ENCODE measurements around the gene SMARCB1.
A peak's percentile ranks its signal among the peaks of the same experiment; 100 is the strongest.

Gene SMARCB1

DNA sequence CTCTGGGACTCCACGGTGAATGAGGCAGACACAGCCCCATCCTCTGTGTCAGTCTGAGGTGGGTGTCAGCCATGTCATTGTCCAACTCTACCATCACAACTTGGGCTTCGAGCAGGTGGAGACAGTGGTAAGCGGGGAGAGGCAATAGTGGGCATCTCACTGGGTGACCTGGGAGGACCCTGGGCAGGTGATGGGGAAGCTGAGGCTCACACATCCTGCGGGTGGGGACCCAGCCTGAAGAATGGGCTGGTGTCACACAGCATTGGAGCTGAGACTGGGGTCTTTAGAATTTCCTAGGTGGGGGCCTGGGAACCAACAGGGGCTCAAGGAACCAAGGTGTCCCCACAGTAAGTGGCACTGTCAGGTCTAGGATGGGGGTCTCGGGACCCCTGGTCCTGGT is 7.0 kb upstream of the SMARCB1 start:
- Histone ChIP-seq H3K36me3 (ENCODE audit: low read depth) (no peaks in the 10 kb centered on the region), H3K27me3 (ENCODE audit: insufficient read depth, poor library complexity, severe bottlenecking) (no peaks in the 10 kb centered on the region), H3K4me1 (ENCODE audit: insufficient read depth, poor library complexity, severe bottlenecking) (peaks cover 11% of the 10 kb centered on the region), H3K27ac (ENCODE audit: poor library complexity, severe bottlenecking) (no peak overlapping the region), H3K4me3 (ENCODE audit: severe bottlenecking) (no peak overlapping the region), H3K9me3 (ENCODE audit: severe bottlenecking) (no peaks in the 10 kb centered on the region)
- DNase-seq (ENCODE audit: low spot score) = no peak
- TF ChIP-seq, protein P1, sequence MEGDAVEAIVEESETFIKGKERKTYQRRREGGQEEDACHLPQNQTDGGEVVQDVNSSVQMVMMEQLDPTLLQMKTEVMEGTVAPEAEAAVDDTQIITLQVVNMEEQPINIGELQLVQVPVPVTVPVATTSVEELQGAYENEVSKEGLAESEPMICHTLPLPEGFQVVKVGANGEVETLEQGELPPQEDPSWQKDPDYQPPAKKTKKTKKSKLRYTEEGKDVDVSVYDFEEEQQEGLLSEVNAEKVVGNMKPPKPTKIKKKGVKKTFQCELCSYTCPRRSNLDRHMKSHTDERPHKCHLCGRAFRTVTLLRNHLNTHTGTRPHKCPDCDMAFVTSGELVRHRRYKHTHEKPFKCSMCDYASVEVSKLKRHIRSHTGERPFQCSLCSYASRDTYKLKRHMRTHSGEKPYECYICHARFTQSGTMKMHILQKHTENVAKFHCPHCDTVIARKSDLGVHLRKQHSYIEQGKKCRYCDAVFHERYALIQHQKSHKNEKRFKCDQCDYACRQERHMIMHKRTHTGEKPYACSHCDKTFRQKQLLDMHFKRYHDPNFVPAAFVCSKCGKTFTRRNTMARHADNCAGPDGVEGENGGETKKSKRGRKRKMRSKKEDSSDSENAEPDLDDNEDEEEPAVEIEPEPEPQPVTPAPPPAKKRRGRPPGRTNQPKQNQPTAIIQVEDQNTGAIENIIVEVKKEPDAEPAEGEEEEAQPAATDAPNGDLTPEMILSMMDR (IDR thresholded peaks at IDR 0.05; ENCODE audit: poor library complexity, severe bottlenecking) = no peak
- no peak for ATAC-seq (ENCODE audit: low read depth)

DNA sequence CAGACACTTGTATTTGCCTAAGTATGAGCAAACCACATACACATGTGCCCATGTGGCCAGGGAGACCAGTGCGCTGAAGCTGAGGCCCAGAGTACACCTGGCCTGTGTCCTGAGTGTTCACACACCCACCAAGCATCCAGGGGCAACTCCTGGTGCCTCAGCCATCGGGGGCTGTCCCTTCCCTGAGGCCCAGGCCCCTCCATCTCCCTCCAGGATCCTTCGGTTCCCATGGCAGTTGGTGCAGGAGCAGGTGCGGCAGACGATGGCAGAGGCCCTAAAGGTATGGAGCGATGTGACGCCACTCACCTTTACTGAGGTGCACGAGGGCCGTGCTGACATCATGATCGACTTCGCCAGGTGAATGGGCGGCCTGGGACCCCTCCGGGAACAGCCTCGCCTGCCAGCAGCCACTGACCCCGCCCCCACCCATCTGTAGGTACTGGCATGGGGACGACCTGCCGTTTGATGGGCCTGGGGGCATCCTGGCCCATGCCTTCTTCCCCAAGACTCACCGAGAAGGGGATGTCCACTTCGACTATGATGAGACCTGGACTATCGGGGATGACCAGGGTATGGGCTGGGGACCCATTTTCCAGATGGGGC is 6.5 kb upstream of the SMARCB1 start:
- Histone ChIP-seq H3K36me3 (ENCODE audit: low read depth) (no peaks in the 10 kb centered on the region), H3K9me3 (ENCODE audit: severe bottlenecking) (no peaks in the 10 kb centered on the region), H3K4me1 (ENCODE audit: insufficient read depth, poor library complexity, severe bottlenecking) (peaks cover 11% of the 10 kb centered on the region), H3K4me3 (ENCODE audit: severe bottlenecking) (no peak overlapping the region), H3K27me3 (ENCODE audit: insufficient read depth, poor library complexity, severe bottlenecking) (no peaks in the 10 kb centered on the region), H3K27ac (ENCODE audit: poor library complexity, severe bottlenecking) (no peak overlapping the region)
- TF ChIP-seq, protein P1 (IDR thresholded peaks at IDR 0.05; ENCODE audit: poor library complexity, severe bottlenecking) = no peak
- ATAC-seq (ENCODE audit: low read depth) = no peak
- no peak for DNase-seq (ENCODE audit: low spot score)

DNA sequence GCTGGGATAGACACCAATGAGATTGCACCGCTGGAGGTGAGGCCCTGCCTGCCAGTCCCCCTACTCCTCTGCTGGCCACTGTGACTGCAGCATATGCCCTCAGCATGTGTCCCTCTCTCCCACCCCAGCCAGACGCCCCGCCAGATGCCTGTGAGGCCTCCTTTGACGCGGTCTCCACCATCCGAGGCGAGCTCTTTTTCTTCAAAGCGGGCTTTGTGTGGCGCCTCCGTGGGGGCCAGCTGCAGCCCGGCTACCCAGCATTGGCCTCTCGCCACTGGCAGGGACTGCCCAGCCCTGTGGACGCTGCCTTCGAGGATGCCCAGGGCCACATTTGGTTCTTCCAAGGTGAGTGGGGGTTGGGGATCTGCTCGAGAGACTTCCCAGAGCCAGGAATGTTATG is 5.7 kb upstream of the SMARCB1 start:
- Histone ChIP-seq H3K27me3 (ENCODE audit: insufficient read depth, poor library complexity, severe bottlenecking) (no peaks in the 10 kb centered on the region), H3K36me3 (ENCODE audit: low read depth) (no peaks in the 10 kb centered on the region), H3K4me3 (ENCODE audit: severe bottlenecking) (no peak overlapping the region), H3K9me3 (ENCODE audit: severe bottlenecking) (no peaks in the 10 kb centered on the region), H3K4me1 (ENCODE audit: insufficient read depth, poor library complexity, severe bottlenecking) (peaks cover 11% of the 10 kb centered on the region), H3K27ac (ENCODE audit: poor library complexity, severe bottlenecking) (peak overlapping the region; percentile 17)
- TF ChIP-seq, protein P1 (IDR thresholded peaks at IDR 0.05; ENCODE audit: poor library complexity, severe bottlenecking) = no peak
- DNase-seq (ENCODE audit: low spot score) (no peak), ATAC-seq (ENCODE audit: low read depth) (no peak)

DNA sequence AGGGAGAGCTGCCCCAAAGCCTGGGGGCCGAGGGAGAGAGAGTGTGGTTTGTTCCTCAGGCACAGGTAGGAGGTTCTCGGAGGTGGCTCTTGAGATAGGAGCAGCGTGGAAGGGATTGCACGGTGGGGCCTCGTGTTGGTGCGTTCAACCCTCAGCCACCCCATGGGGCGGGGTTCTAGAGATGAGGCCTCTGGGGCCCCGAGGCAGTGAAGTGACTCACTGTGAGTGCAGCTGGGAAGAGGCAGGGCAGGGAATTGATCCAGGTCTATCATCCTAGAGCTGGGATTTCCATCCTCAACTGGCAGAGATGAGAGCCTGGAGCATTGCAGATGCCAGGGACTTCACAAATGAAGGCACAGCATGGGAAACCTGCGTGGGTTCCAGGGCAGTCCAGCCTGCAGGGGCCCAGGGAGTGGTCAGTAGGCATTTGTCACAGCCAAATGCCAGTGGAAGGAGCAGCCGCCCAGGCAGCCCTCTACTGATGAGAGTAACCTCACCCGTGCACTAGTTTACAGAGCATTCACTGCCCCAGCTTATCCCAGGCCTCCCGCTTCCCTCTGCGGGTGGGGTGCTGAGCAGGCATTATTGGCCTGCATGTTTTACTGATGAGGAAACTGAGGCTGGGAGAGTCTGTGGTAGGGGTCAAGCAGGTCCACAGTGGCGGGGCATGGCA is 5.1 kb upstream of the SMARCB1 start:
- Histone ChIP-seq H3K4me1 (ENCODE audit: insufficient read depth, poor library complexity, severe bottlenecking) (peaks cover 11% of the 10 kb centered on the region), H3K36me3 (ENCODE audit: low read depth) (no peaks in the 10 kb centered on the region), H3K9me3 (ENCODE audit: severe bottlenecking) (no peaks in the 10 kb centered on the region), H3K27me3 (ENCODE audit: insufficient read depth, poor library complexity, severe bottlenecking) (no peaks in the 10 kb centered on the region), H3K27ac (ENCODE audit: poor library complexity, severe bottlenecking) (peak overlapping the region; percentile 17), H3K4me3 (ENCODE audit: severe bottlenecking) (no peak overlapping the region)
- TF ChIP-seq, protein P1 (IDR thresholded peaks at IDR 0.05; ENCODE audit: poor library complexity, severe bottlenecking) = no peak
- DNase-seq (ENCODE audit: low spot score) (peak; percentile 89), ATAC-seq (ENCODE audit: low read depth) (peak; percentile 93)

DNA sequence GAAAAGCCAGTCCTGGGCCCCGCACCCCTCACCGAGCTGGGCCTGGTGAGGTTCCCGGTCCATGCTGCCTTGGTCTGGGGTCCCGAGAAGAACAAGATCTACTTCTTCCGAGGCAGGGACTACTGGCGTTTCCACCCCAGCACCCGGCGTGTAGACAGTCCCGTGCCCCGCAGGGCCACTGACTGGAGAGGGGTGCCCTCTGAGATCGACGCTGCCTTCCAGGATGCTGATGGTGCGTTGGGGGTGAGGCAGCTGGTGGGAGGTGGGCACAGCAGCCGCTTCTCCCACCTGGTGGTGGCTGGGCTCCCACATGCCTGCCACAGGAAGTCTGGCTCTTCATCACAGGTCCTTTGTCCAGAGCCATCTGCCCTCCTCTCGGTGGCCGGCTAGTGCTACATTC is 4.5 kb upstream of the SMARCB1 start:
- Histone ChIP-seq H3K9me3 (ENCODE audit: severe bottlenecking) (no peaks in the 10 kb centered on the region), H3K4me1 (ENCODE audit: insufficient read depth, poor library complexity, severe bottlenecking) (peaks cover 11% of the 10 kb centered on the region), H3K36me3 (ENCODE audit: low read depth) (no peaks in the 10 kb centered on the region), H3K27ac (ENCODE audit: poor library complexity, severe bottlenecking) (peak overlapping the region; percentile 17), H3K27me3 (ENCODE audit: insufficient read depth, poor library complexity, severe bottlenecking) (no peaks in the 10 kb centered on the region), H3K4me3 (ENCODE audit: severe bottlenecking) (no peak overlapping the region)
- DNase-seq (ENCODE audit: low spot score) = no peak
- no peak for ATAC-seq (ENCODE audit: low read depth)
- TF ChIP-seq, protein P1 (IDR thresholded peaks at IDR 0.05; ENCODE audit: poor library complexity, severe bottlenecking) = no peak

Data from RWPE2 (cell line).